AG04450 (cell line): Measurements from ENCODE around the gene CCP110. TPM values are rescaled to one million over a fixed set of nuclear protein-coding genes. Genes with fewer than 3 reads are reported as not detected.

Experiments
- CTCF ChIA-PET: fragments of 300-600, 350-600 bp; formaldehyde crosslinking; extraction: SDS; loops from one replicate; lab custom pipeline; 2022; ENCODE audit warnings: antibody characterized with exemption, inconsistent platforms; lab: Charles Lee
- POLR2A ChIA-PET: fragments of 350-600 bp; formaldehyde crosslinking; extraction: SDS; loops from one replicate; lab custom pipeline; 2021; ENCODE audit warnings: antibody characterized with exemption, inconsistent platforms; lab: Yijun Ruan, JAX
- DNase-seq: peaks from one replicate; pipeline ENCODE4 v3.0.0-alpha.2; 2011; ENCODE audit warnings: low read depth, low spot score
- H3K27ac ChIP-seq: one replicate; pipeline ENCODE4 v1.5.1; 2012; ENCODE audit warnings: low read depth, low read length, control low read depth
- H3K27me3 ChIP-seq: one replicate; pipeline ENCODE4 v1.6.0; 2012; ENCODE audit warnings: low read length; ENCODE audit not compliant: control insufficient read depth, insufficient read depth
- H3K4me3 ChIP-seq: 2 replicates; pipeline ENCODE4 v1.5.1; 2011; ENCODE audit warnings: mild to moderate bottlenecking, low read depth, low read length, control low read depth
- H3K9me3 ChIP-seq: 2 replicates; pipeline ENCODE4 v1.5.1; 2012; ENCODE audit warnings: low read length; ENCODE audit not compliant: control insufficient read depth, insufficient read depth
- polyA plus RNA-seq: library from polyadenylated mRNA; depleted of rRNA; stranded (reverse); fragments of >200 nt; gene quantifications from 2 replicates; pipeline ENCODE4 v1.2.3, GENCODE V29; 2011
- TF ChIP-seq, protein P1 (sequence below): IDR thresholded peaks from 2 replicates; pipeline ENCODE4 v1.5.1; 2011; ENCODE audit warnings: low read depth, low read length, control low read depth, inconsistent platforms

CCP110 gene
- polyA plus RNA-seq, 1 experiment: 8.5 TPM

GRCh38 chr16:19566362-19566761 lies 42.6 kb downstream of the CCP110 start:
- ChIA-PET POLR2A (no interaction called here), CTCF (interaction anchor here (0.7 to 1.0 kb wide), 2 partner anchors 17 to 48 kb away, joined by 3 read pairs; no protein-coding TSS in a partner anchor)
- TF ChIP-seq, protein P1, sequence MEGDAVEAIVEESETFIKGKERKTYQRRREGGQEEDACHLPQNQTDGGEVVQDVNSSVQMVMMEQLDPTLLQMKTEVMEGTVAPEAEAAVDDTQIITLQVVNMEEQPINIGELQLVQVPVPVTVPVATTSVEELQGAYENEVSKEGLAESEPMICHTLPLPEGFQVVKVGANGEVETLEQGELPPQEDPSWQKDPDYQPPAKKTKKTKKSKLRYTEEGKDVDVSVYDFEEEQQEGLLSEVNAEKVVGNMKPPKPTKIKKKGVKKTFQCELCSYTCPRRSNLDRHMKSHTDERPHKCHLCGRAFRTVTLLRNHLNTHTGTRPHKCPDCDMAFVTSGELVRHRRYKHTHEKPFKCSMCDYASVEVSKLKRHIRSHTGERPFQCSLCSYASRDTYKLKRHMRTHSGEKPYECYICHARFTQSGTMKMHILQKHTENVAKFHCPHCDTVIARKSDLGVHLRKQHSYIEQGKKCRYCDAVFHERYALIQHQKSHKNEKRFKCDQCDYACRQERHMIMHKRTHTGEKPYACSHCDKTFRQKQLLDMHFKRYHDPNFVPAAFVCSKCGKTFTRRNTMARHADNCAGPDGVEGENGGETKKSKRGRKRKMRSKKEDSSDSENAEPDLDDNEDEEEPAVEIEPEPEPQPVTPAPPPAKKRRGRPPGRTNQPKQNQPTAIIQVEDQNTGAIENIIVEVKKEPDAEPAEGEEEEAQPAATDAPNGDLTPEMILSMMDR: no peak
- DNase-seq: no peak
- Histone ChIP-seq H3K4me3 (no peak overlapping the region), H3K9me3 (peaks cover 10% of the 10 kb centered on the region; the same call in 1 of the 2 replicates), H3K27me3 (no peaks in the 10 kb centered on the region), H3K27ac (no peak overlapping the region)

DNA sequence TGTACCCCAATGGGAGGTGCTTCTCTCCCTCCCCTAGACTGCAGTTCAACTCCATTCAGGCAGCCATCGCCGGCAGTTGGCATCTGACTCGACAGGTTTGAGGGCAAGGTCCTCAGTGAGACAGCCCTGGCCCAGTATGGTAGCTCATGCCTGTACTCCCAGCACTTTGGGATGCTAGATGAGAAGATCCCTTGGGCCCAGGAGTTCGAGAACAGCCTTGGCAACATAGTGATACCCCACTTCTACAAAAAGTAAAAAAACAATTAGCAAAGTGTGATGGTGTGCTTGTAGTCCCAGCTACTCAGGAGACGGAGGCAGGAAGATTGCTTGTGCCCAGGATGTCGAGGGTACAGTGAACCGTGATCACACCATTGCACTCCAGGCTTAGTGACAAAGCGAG lies 43.8 kb downstream of the CCP110 start:
- TF ChIP-seq, protein P1: no peak
- ChIA-PET POLR2A (no interaction called here), CTCF (interaction anchor here (0.7 to 1.1 kb wide), 3 partner anchors 16 to 319 kb away, joined by 3 to 5 read pairs (median 4); no protein-coding TSS in a partner anchor)
- H3K27ac ChIP-seq: no peak overlapping the region
- no peak overlapping the region for H3K4me3 ChIP-seq
- peaks cover 10% of the 10 kb centered on the region; the same call in 1 of the 2 replicates for H3K9me3 ChIP-seq
- no peak for DNase-seq
- H3K27me3 ChIP-seq: no peaks in the 10 kb centered on the region

GRCh38 chr16:19573997-19574396 lies 50.3 kb downstream of the CCP110 start:
- no peaks in the 10 kb centered on the region for H3K9me3 ChIP-seq
- H3K4me3 ChIP-seq: no peak overlapping the region
- no peak for DNase-seq
- TF ChIP-seq, protein P1: no peak
- CTCF ChIA-PET: interaction anchor here (1.2 to 1.3 kb wide), 2 partner anchors 10 to 313 kb away, joined by 3 to 13 read pairs; no protein-coding TSS in a partner anchor
- no peaks in the 10 kb centered on the region for H3K27me3 ChIP-seq
- H3K27ac ChIP-seq: no peak overlapping the region
- POLR2A ChIA-PET: no interaction called here

GRCh38 chr16:19574615-19575014 lies 50.9 kb downstream of the CCP110 start:
- TF ChIP-seq, protein P1: no peak
- DNase-seq: no peak
- no peaks in the 10 kb centered on the region for H3K27me3 ChIP-seq
- H3K4me3 ChIP-seq: no peak overlapping the region
- H3K27ac ChIP-seq: no peak overlapping the region
- ChIA-PET POLR2A (no interaction called here), CTCF (interaction anchor here (1.2 kb wide), 1 partner anchor 9 kb away, joined by 4 read pairs; no protein-coding TSS in a partner anchor)
- H3K9me3 ChIP-seq: no peaks in the 10 kb centered on the region

GRCh38 chr16:19578378-19578971 lies 54.7 kb downstream of the CCP110 start:
- Histone ChIP-seq H3K9me3 (no peaks in the 10 kb centered on the region), H3K4me3 (no peak overlapping the region), H3K27me3 (no peaks in the 10 kb centered on the region), H3K27ac (peak overlapping the region; percentile 12)
- TF ChIP-seq, protein P1: no peak
- no peak for DNase-seq
- CTCF ChIA-PET: interaction anchor here (1.1 kb wide), 1 partner anchor 329 kb away, joined by 3 read pairs; no protein-coding TSS in a partner anchor
- POLR2A ChIA-PET: no interaction called here
